Forelimb muscle (tissue), 1 donor: Measurements from ENCODE around the gene VSIG10. TPM values are rescaled to one million over a fixed set of nuclear protein-coding genes. Genes with fewer than 3 reads are reported as not detected.

ENCODE experiments used
- DNase-seq: peaks from one replicate; pipeline ENCODE4 v3.0.0-alpha.2; 2013; ENCODE audit warnings: low read depth
- polyA plus RNA-seq: library from polyadenylated mRNA; unstranded; fragments of 120-200 nt; gene quantifications from one replicate; pipeline ENCODE4 v1.2.1, GENCODE V29; 2013; ENCODE audit not compliant: insufficient read length

Gene VSIG10
- polyA plus RNA-seq, 1 donor, result 10.6 TPM

- DNase-seq, result no peak
Observed at GRCh38 chr12:118060301-118061010, 43.4 kb downstream of the VSIG10 start.

GRCh38 chr12:118059341-118060191 is 44.2 kb downstream of the VSIG10 start:
- no peak for DNase-seq

GRCh38 chr12:118058881-118059280 is 44.9 kb downstream of the VSIG10 start:
- DNase-seq, result no peak

- DNase-seq, result no peak
Observed at GRCh38 chr12:118058227-118058626, 45.6 kb downstream of the VSIG10 start.

GRCh38 chr12:118055865-118056773 is 47.7 kb downstream of the VSIG10 start:
- no peak for DNase-seq

- no peak for DNase-seq
Observed at GRCh38 chr12:118055144-118055557, 48.7 kb downstream of the VSIG10 start.

GRCh38 chr12:118053071-118053985 is 50.5 kb downstream of the VSIG10 start:
- DNase-seq, result no peak

- no peak for DNase-seq
Observed at GRCh38 chr12:118052324-118053070, 51.3 kb downstream of the VSIG10 start.

- DNase-seq, result no peak
Observed at GRCh38 chr12:118050972-118051910, 52.6 kb downstream of the VSIG10 start.

- no peak for DNase-seq
Observed at GRCh38 chr12:118046430-118046829, 57.4 kb downstream of the VSIG10 start.

GRCh38 chr12:118044577-118044976 is 59.2 kb downstream of the VSIG10 start:
- DNase-seq, result no peak

- DNase-seq, result no peak
Observed at GRCh38 chr12:118044075-118044474, 59.7 kb downstream of the VSIG10 start.

GRCh38 chr12:118042091-118042490 is 61.7 kb downstream of the VSIG10 start:
- DNase-seq, result no peak

- DNase-seq, result no peak
Observed at GRCh38 chr12:118038137-118038536, 65.7 kb downstream of the VSIG10 start.

GRCh38 chr12:118036672-118037411 is 67.0 kb downstream of the VSIG10 start:
- no peak for DNase-seq

- no peak for DNase-seq
Observed at GRCh38 chr12:118035190-118036041, 68.4 kb downstream of the VSIG10 start.
